Hypothalamus (tissue), 51 donors: ENCODE results near the gene ZNF667.
A peak's percentile ranks its signal among the peaks of the same experiment; 100 is the strongest.

Experiments used
- DNase-seq, 51 donors: peaks; one replicate each; lab custom pipeline; 2025; lab: John Stamatoyannopoulos, UW

Gene ZNF667

GRCh38 chr19:56476651-56477428 lies at the start of gene ZNF667:
ZNF667 (minus strand) TSS chr19:56477345; CDS start chr19:56462370, 14,975 bp downstream.
- peak in 29 of 51 donors; percentile 9 to 79 (median 39) for DNase-seq

GRCh38 chr19:56525214-56525860 lies 48.2 kb upstream of the ZNF667 start:
- no peak for DNase-seq

GRCh38 chr19:56508290-56508778 lies 31.2 kb upstream of the ZNF667 start:
- peak in 6 of 51 donors; percentile 10 to 61 (median 28) for DNase-seq

- DNase-seq = peak; percentile 76 to 99 (median 97)
Observed at GRCh38 chr19:56507446-56508289, 30.5 kb upstream of the ZNF667 start, which contains the start of gene ZNF471. ZNF471 (plus strand) TSS chr19:56507855; CDS start chr19:56511572, 3,717 bp downstream.

GRCh38 chr19:56504581-56504980 lies 27.4 kb upstream of the ZNF667 start:
- no peak for DNase-seq

GRCh38 chr19:56491399-56491798 lies 14.3 kb upstream of the ZNF667 start:
- no peak for DNase-seq

GRCh38 chr19:56477429-56478338 lies 539 bp upstream of the ZNF667 start:
- DNase-seq = peak; percentile 73 to 100 (median 92)

GRCh38 chr19:56476093-56476492 lies 1.1 kb downstream of the ZNF667 start:
- DNase-seq = peak in 3 of 51 donors; percentile 0 to 3 (median 1)

GRCh38 chr19:56474308-56474707 lies 2.8 kb downstream of the ZNF667 start:
- DNase-seq = peak in 1 of 51 donors; percentile 1

- DNase-seq = no peak
Observed at GRCh38 chr19:56441206-56441792, 35.8 kb downstream of the ZNF667 start.

- no peak for DNase-seq
Observed at GRCh38 chr19:56423985-56424353, 53.2 kb downstream of the ZNF667 start.

GRCh38 chr19:56423276-56423984 lies 53.7 kb downstream of the ZNF667 start:
- no peak for DNase-seq

GRCh38 chr19:56405062-56405461 lies 72.1 kb downstream of the ZNF667 start:
- no peak for DNase-seq

GRCh38 chr19:56404705-56405056 lies 72.5 kb downstream of the ZNF667 start:
- peak in 2 of 51 donors; percentile 28 to 30 for DNase-seq

GRCh38 chr19:56403764-56404704 lies 73.1 kb downstream of the ZNF667 start, which contains the start of gene ZNF583:
ZNF583 (plus strand) TSS chr19:56404332; CDS start chr19:56407115, 2,783 bp downstream.
- DNase-seq = peak; percentile 80 to 97 (median 91)

GRCh38 chr19:56403261-56403660 lies 73.9 kb downstream of the ZNF667 start:
- peak in 2 of 51 donors; percentile 4 to 67 for DNase-seq

- no peak for DNase-seq
Observed at GRCh38 chr19:56400485-56400884, 76.7 kb downstream of the ZNF667 start.
